ENCODE results near the gene BAIAP3. TPM values are rescaled to one million over a fixed set of nuclear protein-coding genes. Genes with fewer than 3 reads are reported as not detected.
"Not testable (repeated sequence)": the region's sequence is repeated elsewhere in the genome, so short reads cannot be mapped to it uniquely, and the experiment has no call there.

BAIAP3 gene
- total and polyA plus RNA-seq, 12 donors = 0.79 to 129 (median 16.3) TPM

GRCh38 chr16:1326946-1327618 lies 6.4 kb upstream of the BAIAP3 start:
- TF ChIP-seq CTCF (IDR thresholded peaks at IDR 0.05) = no peak
- TF ChIP-seq POLR2A (IDR thresholded peaks at IDR 0.05) = no peak
- intact Hi-C loops (cut with DNase I) = no loop called here
- DNase-seq = no peak
- H3K36me3 ChIP-seq (replicated peaks in 1 of 2) = peaks cover 0 to 33% of the 10 kb centered on the region in 2 donors
- H3K27ac ChIP-seq = no peak overlapping the region
- peaks cover under 1% of the 10 kb centered on the region for H3K27me3 ChIP-seq
- H3K9me3 ChIP-seq (replicated peaks in 1 of 3) = no peaks in the 10 kb centered on the region
- H3K4me1 ChIP-seq (replicated peaks in 1 of 2) = peaks cover 0 to 10% of the 10 kb centered on the region in 2 donors
- WGBS, 4 donors = 69 to 92% (median 77%) methylated on average over 7 to 17 of the region's 17 CpGs
- H3K4me3 ChIP-seq = no peak overlapping the region

- TF ChIP-seq CTCF (IDR thresholded peaks at IDR 0.05) = no peak
- TF ChIP-seq POLR2A (IDR thresholded peaks at IDR 0.05) = no peak
- Histone ChIP-seq H3K9me3 (replicated peaks in 1 of 3) (no peaks in the 10 kb centered on the region), H3K27me3 (peaks cover 3% of the 10 kb centered on the region), H3K4me1 (replicated peaks in 1 of 2) (peaks cover 0 to 15% of the 10 kb centered on the region in 2 donors), H3K27ac (no peak overlapping the region), H3K4me3 (no peak overlapping the region), H3K36me3 (replicated peaks in 1 of 2) (peaks cover 0 to 29% of the 10 kb centered on the region in 2 donors)
- intact Hi-C loops (cut with DNase I) = no loop called here
- DNase-seq = no peak
- WGBS, 4 donors = 68 to 78% (median 72%) methylated on average over 2 to 5 of the region's 5 CpGs
Measured at GRCh38 chr16:1327619-1327947, 5.9 kb upstream of the BAIAP3 start.

- H3K27me3 ChIP-seq; DNase-seq; intact Hi-C loops (cut with DNase I); H3K9me3 ChIP-seq (replicated peaks in 1 of 3); H3K4me3 ChIP-seq; H3K27ac ChIP-seq: not testable (repeated sequence)
- peaks cover 0 to 26% of the 10 kb centered on the region in 2 donors for H3K36me3 ChIP-seq (replicated peaks in 1 of 2)
- WGBS, 4 donors = 86 to 91% (median 87%) methylated on average over 15 to 20 of the region's 20 CpGs
- peaks cover 0 to 20% of the 10 kb centered on the region in 2 donors for H3K4me1 ChIP-seq (replicated peaks in 1 of 2)
Measured at GRCh38 chr16:1328136-1328535, 5.3 kb upstream of the BAIAP3 start.

- peaks cover 0 to 18% of the 10 kb centered on the region in 2 donors for H3K36me3 ChIP-seq (replicated peaks in 1 of 2)
- H3K27ac ChIP-seq; H3K9me3 ChIP-seq (replicated peaks in 1 of 3); DNase-seq; H3K4me3 ChIP-seq; H3K27me3 ChIP-seq; intact Hi-C loops (cut with DNase I): not testable (repeated sequence)
- WGBS, 4 donors = 91 to 94% (median 91%) methylated on average over 10 of the region's 10 CpGs
- peaks cover 4 to 26% of the 10 kb centered on the region in 2 donors for H3K4me1 ChIP-seq (replicated peaks in 1 of 2)
Measured at GRCh38 chr16:1328961-1329360, 4.5 kb upstream of the BAIAP3 start.

GRCh38 chr16:1330260-1330914 lies 3.1 kb upstream of the BAIAP3 start:
- no peak for TF ChIP-seq POLR2A (IDR thresholded peaks at IDR 0.05)
- peak; percentile 11 to 57 (median 30) for TF ChIP-seq CTCF (IDR thresholded peaks at IDR 0.05)
- H3K4me3 ChIP-seq = no peak overlapping the region
- peaks cover 0 to 4% of the 10 kb centered on the region in 2 donors for H3K36me3 ChIP-seq (replicated peaks in 1 of 2)
- intact Hi-C loops (cut with DNase I) = no loop called here
- no peaks in the 10 kb centered on the region for H3K9me3 ChIP-seq (replicated peaks in 1 of 3)
- H3K4me1 ChIP-seq (replicated peaks in 1 of 2) = peaks cover 10 to 32% of the 10 kb centered on the region in 2 donors
- 37 to 92% (median 64%) methylated on average over 2 to 17 of the region's 17 CpGs for WGBS, 4 donors
- DNase-seq = no peak
- no peak overlapping the region for H3K27ac ChIP-seq
- peaks cover 9% of the 10 kb centered on the region for H3K27me3 ChIP-seq
